ENCODE measurements around the gene ARHGEF10L. TPM values are rescaled to one million over a fixed set of nuclear protein-coding genes. Genes with fewer than 3 reads are reported as not detected.
"Not testable (repeated sequence)": the region's sequence is repeated elsewhere in the genome, so short reads cannot be mapped to it uniquely, and the experiment has no call there.

Gene ARHGEF10L
- polyA plus RNA-seq, 1 donor: 29.4 TPM

- DNase-seq: no peak
Observed at GRCh38 chr1:17615959-17616358, 76.5 kb downstream of the ARHGEF10L start.

- DNase-seq: no peak
Observed at GRCh38 chr1:17616731-17617279, 77.3 kb downstream of the ARHGEF10L start.

- DNase-seq: peak; percentile 34
Observed at GRCh38 chr1:17617787-17618557, 78.5 kb downstream of the ARHGEF10L start.

- DNase-seq: no peak
Observed at GRCh38 chr1:17618558-17619247, 79.2 kb downstream of the ARHGEF10L start.

- DNase-seq: no peak
Observed at GRCh38 chr1:17620448-17620847, 81.0 kb downstream of the ARHGEF10L start.

- DNase-seq: no peak
Observed at GRCh38 chr1:17621691-17622090, 82.2 kb downstream of the ARHGEF10L start.

GRCh38 chr1:17622823-17623222, 83.3 kb downstream of the ARHGEF10L start:
- no peak for DNase-seq

- no peak for DNase-seq
Observed at GRCh38 chr1:17624611-17625233, 85.2 kb downstream of the ARHGEF10L start.

GRCh38 chr1:17627239-17628052, 87.9 kb downstream of the ARHGEF10L start:
- no peak for DNase-seq

GRCh38 chr1:17629046-17629445, 89.5 kb downstream of the ARHGEF10L start:
- not testable (repeated sequence) for DNase-seq

- no peak for DNase-seq
Observed at GRCh38 chr1:17629460-17629859, 90.0 kb downstream of the ARHGEF10L start.

GRCh38 chr1:17630048-17630830, 90.7 kb downstream of the ARHGEF10L start:
- DNase-seq: peak; percentile 32

GRCh38 chr1:17630986-17631385, 91.5 kb downstream of the ARHGEF10L start:
- no peak for DNase-seq

GRCh38 chr1:17631410-17631809, 91.9 kb downstream of the ARHGEF10L start:
- no peak for DNase-seq

GRCh38 chr1:17632106-17632505, 92.6 kb downstream of the ARHGEF10L start:
- no peak for DNase-seq

GRCh38 chr1:17632541-17633184, 93.2 kb downstream of the ARHGEF10L start:
- no peak for DNase-seq

- no peak for DNase-seq
Observed at GRCh38 chr1:17633654-17634053, 94.2 kb downstream of the ARHGEF10L start.

- no peak for DNase-seq
Observed at GRCh38 chr1:17635276-17635675, 95.8 kb downstream of the ARHGEF10L start.

- DNase-seq: peak; percentile 40
Observed at GRCh38 chr1:17635811-17636210, 96.3 kb downstream of the ARHGEF10L start.

- no peak for DNase-seq
Observed at GRCh38 chr1:17636612-17637011, 97.1 kb downstream of the ARHGEF10L start.

GRCh38 chr1:17637055-17637454, 97.6 kb downstream of the ARHGEF10L start:
- no peak for DNase-seq

Measured in hindlimb muscle (tissue), 1 donor.